GM12878 (cell line): Measurements from ENCODE around the gene BOLA1. TPM values are rescaled to one million over a fixed set of nuclear protein-coding genes. Genes with fewer than 3 reads are reported as not detected.

Experiments used
- BMI1 ChIP-seq: fragments of 450-650 bp; IDR thresholded peaks from 2 replicates; pipeline ENCODE4 v1.6.1; 2016; ENCODE audit warnings: mild to moderate bottlenecking, moderate library complexity, borderline replicate concordance
- CREB1 ChIP-seq: IDR thresholded peaks from 2 replicates; pipeline ENCODE4 v1.6.1; 2012; ENCODE audit warnings: low read depth, mild to moderate bottlenecking, inconsistent platforms
- E4F1 ChIP-seq: fragments of 450-650 bp; IDR thresholded peaks from 2 replicates; pipeline ENCODE4 v1.6.1; 2018; ENCODE audit warnings: borderline replicate concordance, mild to moderate bottlenecking; ENCODE audit not compliant: partially characterized antibody
- EGR1 ChIP-seq, 2 experiments: IDR thresholded peaks; 1 replicate in 1 of 2; 2 replicates in 1 of 2; pipeline ENCODE4 v1.6.1; 2011 to 2012; ENCODE audit warnings: low read depth in 2 of 2, low read length in 2 of 2, borderline replicate concordance in 1 of 2, mild to moderate bottlenecking in 1 of 2, moderate library complexity in 1 of 2
- MTA2 ChIP-seq: fragments of 450-650 bp; IDR thresholded peaks from 2 replicates; pipeline ENCODE4 v1.6.1; 2016; ENCODE audit warnings: low read depth, mild to moderate bottlenecking, moderate library complexity
- NKRF ChIP-seq: fragments of 450-650 bp; conservative IDR thresholded peaks from 2 replicates; pipeline ENCODE4 v1.6.1; 2017; ENCODE audit warnings: mild to moderate bottlenecking, moderate library complexity
- RAD21 ChIP-seq: IDR thresholded peaks from 2 replicates; pipeline ENCODE4 v1.6.1; 2011; ENCODE audit warnings: mild to moderate bottlenecking, low read depth, low read length, moderate library complexity; ENCODE audit not compliant: insufficient read depth
- SKIL ChIP-seq: fragments of 450-650 bp; IDR thresholded peaks from 2 replicates; pipeline ENCODE4 v1.6.1; 2017; ENCODE audit warnings: mild to moderate bottlenecking, low read depth, inconsistent platforms; ENCODE audit not compliant: poor library complexity, severe bottlenecking
- SMC3 ChIP-seq: IDR thresholded peaks from 2 replicates; pipeline ENCODE4 v1.6.1; 2011; ENCODE audit warnings: low read length, improper control_type of control experiment, borderline replicate concordance
- TCF12 ChIP-seq: IDR thresholded peaks from 2 replicates; pipeline ENCODE4 v1.6.1; 2011; ENCODE audit warnings: low read depth, mild to moderate bottlenecking, low read length
- USF2 ChIP-seq: IDR thresholded peaks from 2 replicates; pipeline ENCODE4 v1.6.1; 2011; ENCODE audit warnings: low read depth, low read length, improper control_type of control experiment, borderline replicate concordance
- ZBTB33 ChIP-seq: fragments of 450-650 bp; IDR thresholded peaks from 2 replicates; pipeline ENCODE4 v1.6.1; 2017; ENCODE audit warnings: mild to moderate bottlenecking
- ZNF687 ChIP-seq: fragments of 450-650 bp; IDR thresholded peaks from 2 replicates; pipeline ENCODE4 v1.6.1; 2017; ENCODE audit warnings: mild to moderate bottlenecking, moderate library complexity
- polyA plus RNA-seq, 11 experiments: library from polyadenylated mRNA; depleted of rRNA in 4 of 11; unstranded in 6 of 11; stranded (reverse) in 5 of 11; fragments of >200 nt; fragmentation: Nextera tagmentation in 4 of 11; fragmentation: Illumina TruSeq in 1 of 11; extraction: Ambion mirVana in 4 of 11; extraction: Trizol in 1 of 11; gene quantifications; 1 replicate in 1 of 11; 2 replicates in 10 of 11; pipeline versions ENCODE4 v1.2.1 to v1.2.3, GENCODE V29; 2011 to 2016; ENCODE audit warnings: inconsistent platforms in 2 of 11, missing spikeins in 2 of 11, low read depth in 1 of 11
- total RNA-seq, 4 experiments: library from RNA; depleted of rRNA in 3 of 4; stranded (reverse); fragments of >200 nt in 3 of 4; fragmentation: Illumina TruSeq in 1 of 4; extraction: Trizol in 1 of 4; gene quantifications; 2 replicates each; pipeline versions ENCODE4 v1.2.1 to v1.2.3, GENCODE V29; 2013 to 2021

The BOLA1 gene
- total and polyA plus RNA-seq, 10 of the 15 experiments (the other 5 are each of a cell fraction or from before 2014, with no cell fraction given) = 0.74 to 18.7 (median 11.3) TPM

GRCh38 chr1:149887456-149888246 lies 11.7 kb upstream of the BOLA1 start (continued):
- TF ChIP-seq ZNF687 = peak; percentile 70
- TF ChIP-seq NKRF = peak; percentile 64
- 0 out of 2 replicates have a peak, but pooled peaks have one; percentile 26 for TF ChIP-seq ZBTB33
- no peak for TF ChIP-seq E4F1
- no peak; the same call in 1 of the 2 replicates for TF ChIP-seq USF2
- TF ChIP-seq SMC3 = no peak
- TF ChIP-seq TCF12 = no peak; the same call in 1 of the 2 replicates
- TF ChIP-seq CREB1 = peak; percentile 75
- TF ChIP-seq BMI1 = no peak
- TF ChIP-seq EGR1 (IDR thresholded peaks at IDR 0.05; ENCODE audit: borderline replicate concordance in 1 of 2, low read depth in 2 of 2, low read length in 2 of 2) = 0 out of 3 replicates have a peak, but pooled peaks of 1 of the 2 experiments have one; percentile 28
- peak; percentile 28; the same call in 1 of the 2 replicates for TF ChIP-seq MTA2
- TF ChIP-seq RAD21 = no peak
- no peak for TF ChIP-seq SKIL
